ENCODE data around the gene PRG3.
"Not testable (repeated sequence)": the region's sequence is repeated elsewhere in the genome, so short reads cannot be mapped to it uniquely, and the experiment has no call there.

The PRG3 gene

DNA sequence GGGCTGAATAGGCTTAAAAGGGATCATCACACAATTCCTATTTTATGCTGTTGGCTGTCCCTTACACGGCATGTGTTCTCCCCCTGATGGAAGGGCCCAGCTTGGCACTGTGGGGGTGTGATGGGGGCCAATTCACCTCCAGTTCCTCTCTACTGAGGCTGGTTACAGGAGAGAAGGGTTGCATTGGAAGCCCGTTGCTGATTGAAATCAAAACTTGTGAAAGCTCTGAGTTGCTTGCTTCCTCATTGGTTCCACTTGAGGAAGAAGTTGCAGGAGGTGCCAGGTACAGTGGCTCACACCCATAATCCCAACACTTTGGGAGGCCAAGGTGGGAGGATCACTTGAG is 22.8 kb upstream of the PRG3 start:
- no peak for DNase-seq (ENCODE audit: low read depth)
- no peak overlapping the region for H3K4me3 ChIP-seq (ENCODE audit: low read length)

DNA sequence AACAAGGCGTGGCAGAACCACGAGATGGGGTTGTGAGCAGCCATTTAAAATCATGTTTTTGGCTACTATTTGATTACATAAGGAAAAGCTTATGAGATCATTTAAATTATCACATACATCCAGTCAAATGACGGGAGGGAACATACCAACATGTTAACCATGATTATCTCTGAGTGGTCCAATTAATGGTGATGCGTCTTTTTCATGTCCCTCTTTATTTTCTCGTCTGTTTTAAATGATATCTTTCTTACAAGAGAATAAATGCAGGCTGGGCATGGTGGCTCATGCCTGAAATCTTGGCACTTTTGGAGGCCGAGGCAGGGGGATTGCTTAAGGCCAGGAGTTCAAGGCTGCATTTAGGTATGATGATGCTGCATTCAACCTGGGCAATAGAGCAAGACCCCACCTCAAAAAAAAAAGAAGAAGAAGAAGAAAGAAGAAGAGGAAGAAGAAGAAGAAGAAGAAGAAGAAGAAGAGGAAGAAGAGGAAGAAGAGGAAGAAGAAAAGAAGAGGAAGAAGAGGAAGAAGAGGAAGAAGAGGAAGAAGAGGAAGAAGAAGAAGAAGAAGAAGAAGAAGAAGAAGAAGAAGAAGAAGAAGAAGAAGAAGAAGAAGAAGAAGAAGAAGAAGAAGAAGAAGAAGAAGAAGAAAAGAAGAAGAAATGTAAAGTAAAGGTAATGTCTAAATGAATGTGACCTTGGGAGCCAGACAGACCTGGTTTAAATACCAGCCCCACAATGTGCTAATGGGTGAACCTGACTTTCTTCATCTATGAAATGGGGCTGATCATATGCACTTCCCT is 22.3 kb upstream of the PRG3 start:
- not testable (repeated sequence) for H3K4me3 ChIP-seq (ENCODE audit: low read length); DNase-seq (ENCODE audit: low read depth)

More for the DNA sequence above, 22.8 kb upstream of the PRG3 start:
- TF ChIP-seq, protein P1, sequence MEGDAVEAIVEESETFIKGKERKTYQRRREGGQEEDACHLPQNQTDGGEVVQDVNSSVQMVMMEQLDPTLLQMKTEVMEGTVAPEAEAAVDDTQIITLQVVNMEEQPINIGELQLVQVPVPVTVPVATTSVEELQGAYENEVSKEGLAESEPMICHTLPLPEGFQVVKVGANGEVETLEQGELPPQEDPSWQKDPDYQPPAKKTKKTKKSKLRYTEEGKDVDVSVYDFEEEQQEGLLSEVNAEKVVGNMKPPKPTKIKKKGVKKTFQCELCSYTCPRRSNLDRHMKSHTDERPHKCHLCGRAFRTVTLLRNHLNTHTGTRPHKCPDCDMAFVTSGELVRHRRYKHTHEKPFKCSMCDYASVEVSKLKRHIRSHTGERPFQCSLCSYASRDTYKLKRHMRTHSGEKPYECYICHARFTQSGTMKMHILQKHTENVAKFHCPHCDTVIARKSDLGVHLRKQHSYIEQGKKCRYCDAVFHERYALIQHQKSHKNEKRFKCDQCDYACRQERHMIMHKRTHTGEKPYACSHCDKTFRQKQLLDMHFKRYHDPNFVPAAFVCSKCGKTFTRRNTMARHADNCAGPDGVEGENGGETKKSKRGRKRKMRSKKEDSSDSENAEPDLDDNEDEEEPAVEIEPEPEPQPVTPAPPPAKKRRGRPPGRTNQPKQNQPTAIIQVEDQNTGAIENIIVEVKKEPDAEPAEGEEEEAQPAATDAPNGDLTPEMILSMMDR (conservative IDR thresholded peaks at IDR 0.05; ENCODE audit: low read depth, low read length): no peak

DNA sequence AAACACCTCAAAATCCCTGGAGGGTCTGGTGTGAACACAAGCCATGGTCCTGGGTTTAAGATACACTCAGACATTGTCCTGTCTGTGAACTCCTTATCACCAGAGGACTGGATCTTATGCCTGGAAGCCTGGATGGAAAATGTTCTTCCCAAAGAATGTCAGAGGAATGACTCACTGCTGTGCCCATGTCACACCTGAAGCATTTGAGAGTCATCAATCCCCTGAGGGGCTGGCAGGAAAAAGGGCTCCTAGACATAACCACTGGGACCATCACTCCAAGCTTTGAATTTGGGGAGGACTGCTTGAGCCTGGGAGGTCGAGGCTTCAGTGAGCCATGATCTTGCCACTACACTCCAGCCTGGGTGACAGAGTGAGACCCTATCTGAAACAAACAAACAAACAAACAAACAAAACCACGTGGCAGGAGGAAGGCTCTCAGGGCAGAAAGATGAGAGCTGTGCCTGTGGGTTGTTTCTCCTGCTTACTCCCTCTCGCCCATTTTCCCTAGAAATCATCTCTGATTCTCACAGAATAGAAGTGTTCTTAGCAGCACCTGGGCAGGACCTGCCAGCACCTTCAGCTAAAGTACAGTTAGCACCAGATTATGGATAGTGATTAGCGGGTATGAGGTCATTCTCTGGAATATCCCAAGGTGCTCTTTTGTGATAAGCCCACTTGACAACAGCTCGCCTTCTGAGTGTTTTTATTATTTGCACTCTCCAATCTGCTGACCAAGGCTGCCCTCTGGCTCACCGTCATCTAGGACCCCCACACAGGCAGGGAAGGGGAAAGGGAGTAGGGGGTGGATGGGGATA is 21.4 kb upstream of the PRG3 start:
- TF ChIP-seq, protein P1 (conservative IDR thresholded peaks at IDR 0.05; ENCODE audit: low read depth, low read length): no peak
- DNase-seq (ENCODE audit: low read depth): no peak
- H3K4me3 ChIP-seq (ENCODE audit: low read length): no peak overlapping the region

DNA sequence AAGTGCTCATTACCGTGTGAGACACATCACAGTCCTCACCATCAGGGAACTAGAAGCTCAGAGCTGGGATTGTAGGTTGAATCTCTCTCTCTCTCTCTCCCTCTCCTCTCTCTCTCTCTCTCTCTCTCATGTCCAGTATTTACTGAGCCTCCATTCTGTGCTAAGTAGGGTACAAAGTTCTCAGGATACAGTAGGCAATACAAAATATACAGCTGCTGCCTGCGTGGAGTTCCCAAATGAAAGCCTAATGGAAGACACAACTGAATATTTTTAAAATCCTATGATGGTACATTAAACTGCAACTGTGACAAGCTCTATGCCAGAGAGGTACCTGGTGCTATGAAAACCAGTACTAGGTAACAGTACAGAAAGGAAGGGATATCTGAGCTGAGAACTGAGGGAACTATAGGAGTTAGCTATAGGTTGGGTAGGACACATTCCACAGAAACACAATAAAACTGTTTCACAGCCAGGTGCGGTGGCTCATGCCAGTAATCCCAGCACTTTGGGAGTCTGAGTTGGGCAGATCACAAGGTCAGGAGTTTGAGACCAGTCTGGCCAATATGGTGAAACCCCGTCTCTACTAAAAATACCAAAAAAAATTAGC is 19.1 kb upstream of the PRG3 start:
- DNase-seq (ENCODE audit: low read depth): no peak
- TF ChIP-seq, protein P1 (conservative IDR thresholded peaks at IDR 0.05; ENCODE audit: low read depth, low read length): no peak
- H3K4me3 ChIP-seq (ENCODE audit: low read length): no peak overlapping the region

DNA sequence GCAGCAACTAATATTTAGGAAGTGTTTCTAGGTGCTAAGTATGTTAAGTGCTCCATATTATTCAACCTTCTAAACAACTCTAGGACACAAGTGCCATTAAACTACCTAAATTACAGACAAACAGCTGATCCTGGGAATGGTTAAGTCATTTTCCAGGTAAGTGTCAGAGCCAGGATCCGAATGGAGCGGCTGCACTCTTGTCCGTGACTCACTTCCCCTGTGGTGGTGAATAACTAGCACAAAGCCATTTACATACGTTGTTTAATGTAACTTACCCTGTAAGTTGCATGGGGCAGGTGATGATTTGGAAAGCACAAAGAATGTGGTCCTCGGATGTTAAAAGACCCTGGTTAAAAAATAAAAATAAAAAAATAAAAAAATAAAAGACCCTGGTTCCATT is 18.3 kb upstream of the PRG3 start:
- no peak for DNase-seq (ENCODE audit: low read depth)
- TF ChIP-seq, protein P1 (conservative IDR thresholded peaks at IDR 0.05; ENCODE audit: low read depth, low read length): no peak
- no peak overlapping the region for H3K4me3 ChIP-seq (ENCODE audit: low read length)

DNA sequence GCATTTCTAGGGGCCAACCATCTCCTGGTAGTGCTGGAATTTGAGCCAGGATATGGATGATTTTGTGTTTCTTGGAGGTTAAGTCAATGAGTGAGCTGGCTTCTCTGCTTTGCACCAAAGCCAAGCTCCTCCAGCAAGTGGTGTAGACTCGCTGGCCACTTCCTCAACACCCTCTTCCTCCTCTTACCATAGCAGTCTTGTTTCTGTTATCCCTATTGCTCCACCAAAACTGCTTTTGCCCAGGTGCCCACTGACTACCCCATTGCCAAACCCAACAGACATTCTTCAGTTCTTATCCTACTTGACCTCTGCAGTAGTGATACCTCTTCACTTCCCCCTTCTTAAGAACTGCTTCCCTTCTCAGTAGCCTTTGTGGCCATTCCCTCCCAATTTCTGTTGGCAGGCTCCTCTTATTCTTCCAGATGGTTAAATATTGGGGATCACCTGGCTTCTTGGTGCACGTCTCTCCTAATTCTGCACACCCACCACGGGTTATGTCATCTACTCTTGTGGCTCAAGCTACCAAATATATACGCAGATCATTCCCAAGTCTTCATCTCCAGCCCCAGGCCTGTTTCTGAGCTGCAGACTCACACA is 16.5 kb upstream of the PRG3 start:
- TF ChIP-seq, protein P1 (conservative IDR thresholded peaks at IDR 0.05; ENCODE audit: low read depth, low read length): no peak
- DNase-seq (ENCODE audit: low read depth): no peak
- H3K4me3 ChIP-seq (ENCODE audit: low read length): no peak overlapping the region

DNA sequence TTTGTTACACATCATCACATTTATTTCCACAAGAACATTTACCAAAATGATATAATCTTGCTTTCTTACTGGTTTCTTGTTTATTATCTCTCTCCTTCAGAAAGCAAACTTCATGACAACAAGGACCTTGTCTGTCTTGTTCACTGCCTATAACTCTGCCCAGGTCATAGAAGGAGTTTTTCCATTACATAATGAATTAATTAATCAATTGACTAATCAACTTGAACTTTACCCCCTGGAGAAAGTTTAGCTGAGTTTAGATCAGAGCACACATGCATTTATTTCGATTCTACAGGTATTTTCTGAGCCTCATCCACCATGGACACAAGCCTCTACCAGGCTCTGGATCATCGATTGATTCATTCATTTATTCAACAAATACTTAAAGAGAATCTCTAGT is 15.8 kb upstream of the PRG3 start:
- TF ChIP-seq, protein P1 (conservative IDR thresholded peaks at IDR 0.05; ENCODE audit: low read depth, low read length): no peak
- H3K4me3 ChIP-seq (ENCODE audit: low read length): no peak overlapping the region
- DNase-seq (ENCODE audit: low read depth): no peak

Measured in retinal pigment epithelial cell (primary cell).